GM06990 (cell line): ENCODE measurements around the gene DSCAM.

Experiments used
- DNase-seq: peaks from one replicate; pipeline ENCODE4 v3.0.0-alpha.2; 2011; ENCODE audit not compliant: insufficient read length; ENCODE audit errors: extremely low read depth
- H3K27me3 ChIP-seq: replicated peaks from 2 replicates; pipeline ENCODE4 v1.6.0; 2011; ENCODE audit warnings: low read length; ENCODE audit not compliant: control insufficient read depth, insufficient read depth
- H3K36me3 ChIP-seq: 2 replicates; pipeline ENCODE4 v1.5.1; 2011; ENCODE audit warnings: low read length; ENCODE audit not compliant: control insufficient read depth, insufficient read depth
- H3K4me3 ChIP-seq: replicated peaks from 2 replicates; pipeline ENCODE4 v1.5.1; 2011; ENCODE audit warnings: low read depth, mild to moderate bottlenecking, control low read depth, low read length
- CTCF ChIP-seq: IDR thresholded peaks from 2 replicates; pipeline ENCODE4 v1.5.1; 2011; ENCODE audit warnings: low read length, control low read depth, mild to moderate bottlenecking, inconsistent platforms; ENCODE audit not compliant: insufficient read depth, poor library complexity, severe bottlenecking

The DSCAM gene

GRCh38 chr21:40120940-40121575, 725.9 kb downstream of the DSCAM start:
- Histone ChIP-seq H3K4me3 (no peak overlapping the region), H3K27me3 (no peaks in the 10 kb centered on the region), H3K36me3 (no peaks in the 10 kb centered on the region)
- no peak for DNase-seq
- TF ChIP-seq CTCF, result peak; percentile 30

- Histone ChIP-seq H3K36me3 (no peaks in the 10 kb centered on the region), H3K27me3 (no peaks in the 10 kb centered on the region), H3K4me3 (no peak overlapping the region)
- TF ChIP-seq CTCF, result no peak
- no peak for DNase-seq
Observed at GRCh38 chr21:40118527-40118926, 728.4 kb downstream of the DSCAM start.

- no peaks in the 10 kb centered on the region for H3K36me3 ChIP-seq
- DNase-seq, result no peak
- no peak overlapping the region for H3K4me3 ChIP-seq
- no peaks in the 10 kb centered on the region for H3K27me3 ChIP-seq
- no peak for TF ChIP-seq CTCF
Observed at GRCh38 chr21:40117236-40117635, 729.7 kb downstream of the DSCAM start.

- no peak for DNase-seq
- Histone ChIP-seq H3K4me3 (no peak overlapping the region), H3K27me3 (no peaks in the 10 kb centered on the region), H3K36me3 (no peaks in the 10 kb centered on the region)
- TF ChIP-seq CTCF, result no peak
Observed at GRCh38 chr21:40115775-40116174, 731.2 kb downstream of the DSCAM start.

- H3K27me3 ChIP-seq, result no peaks in the 10 kb centered on the region
- no peaks in the 10 kb centered on the region for H3K36me3 ChIP-seq
- no peak overlapping the region for H3K4me3 ChIP-seq
- DNase-seq, result no peak
- TF ChIP-seq CTCF, result no peak
Observed at GRCh38 chr21:40102682-40103081, 744.3 kb downstream of the DSCAM start.

- TF ChIP-seq CTCF, result no peak
- DNase-seq, result no peak
Observed at GRCh38 chr21:40099809-40100208, 747.1 kb downstream of the DSCAM start.

More at GRCh38 chr21:40099809-40100208, 747.1 kb downstream of the DSCAM start:
- Histone ChIP-seq H3K27me3 (no peaks in the 10 kb centered on the region), H3K36me3 (no peaks in the 10 kb centered on the region), H3K4me3 (no peak overlapping the region)
